ENCODE results near the gene TTC14.

Gene TTC14

GRCh38 chr3:180630371-180630770 lies 28.4 kb downstream of the TTC14 start:
- Histone ChIP-seq H3K4me1 (ENCODE audit: control insufficient read depth in 1 of 2, insufficient read depth in 2 of 2, low read length in 2 of 2) (no peaks in the 10 kb centered on the region), H3K36me3 (ENCODE audit: control insufficient read depth in 1 of 2, insufficient read depth in 2 of 2, low read length in 2 of 2) (peaks cover 0 to 5% of the 10 kb centered on the region in 2 experiments), H3K23ac (ENCODE audit: low read length) (no peak overlapping the region), H2BK120ac (ENCODE audit: insufficient read depth, low read length, poor library complexity) (no peak overlapping the region), H4K12ac (ENCODE audit: low read depth, low read length) (no peak overlapping the region), H3K9me3 (ENCODE audit: insufficient read depth, low read depth, low read length) (no peaks in the 10 kb centered on the region), H3K4me3 (ENCODE audit: low read depth, low read length) (no peak overlapping the region), H3K4ac (ENCODE audit: low read depth, low read length) (no peak overlapping the region), H2AK5ac (ENCODE audit: low read length) (no peak overlapping the region), H3K79me2 (ENCODE audit: control insufficient read depth, insufficient read depth, low read length, poor library complexity) (no peaks in the 10 kb centered on the region), H3K9ac (ENCODE audit: low read length) (no peak overlapping the region), H2AFZ (ENCODE audit: insufficient read depth, low read length, poor library complexity) (no peak overlapping the region), H3K27me3 (ENCODE audit: insufficient read depth, low read length) (no peaks in the 10 kb centered on the region), H2BK12ac (ENCODE audit: low read length) (no peak overlapping the region), H3K14ac (ENCODE audit: low read length) (no peak overlapping the region), H4K91ac (ENCODE audit: low read depth, low read length) (no peak overlapping the region), H3K79me1 (ENCODE audit: low read length) (no peaks in the 10 kb centered on the region), H4K8ac (ENCODE audit: low read depth, low read length) (no peak overlapping the region), H2BK5ac (ENCODE audit: low read depth, low read length, poor library complexity) (no peak overlapping the region), H3K27ac (ENCODE audit: low read depth, low read length) (no peak overlapping the region), H3K18ac (ENCODE audit: low read length) (no peak overlapping the region), H3K4me2 (ENCODE audit: low read length) (no peak overlapping the region)
- no peak for DNase-seq

GRCh38 chr3:180631317-180631716 lies 29.4 kb downstream of the TTC14 start:
- no peak overlapping the region for H2AK5ac ChIP-seq (ENCODE audit: low read length)
- no peak overlapping the region for H3K9ac ChIP-seq (ENCODE audit: low read length)
- H3K4ac ChIP-seq (ENCODE audit: low read depth, low read length), result no peak overlapping the region
- H4K91ac ChIP-seq (ENCODE audit: low read depth, low read length), result no peak overlapping the region
- no peak for DNase-seq
- no peak overlapping the region for H3K23ac ChIP-seq (ENCODE audit: low read length)
- H2BK5ac ChIP-seq (ENCODE audit: low read depth, low read length, poor library complexity), result no peak overlapping the region
- H3K4me1 ChIP-seq (ENCODE audit: control insufficient read depth in 1 of 2, insufficient read depth in 2 of 2, low read length in 2 of 2), result no peaks in the 10 kb centered on the region
- no peak overlapping the region for H2BK12ac ChIP-seq (ENCODE audit: low read length)
- H3K14ac ChIP-seq (ENCODE audit: low read length), result no peak overlapping the region
- no peak overlapping the region for H2BK120ac ChIP-seq (ENCODE audit: insufficient read depth, low read length, poor library complexity)
- no peaks in the 10 kb centered on the region for H3K79me2 ChIP-seq (ENCODE audit: control insufficient read depth, insufficient read depth, low read length, poor library complexity)
- H4K8ac ChIP-seq (ENCODE audit: low read depth, low read length), result no peak overlapping the region
- H3K36me3 ChIP-seq (ENCODE audit: control insufficient read depth in 1 of 2, insufficient read depth in 2 of 2, low read length in 2 of 2), result peaks cover 0 to 4% of the 10 kb centered on the region in 2 experiments
- H3K79me1 ChIP-seq (ENCODE audit: low read length), result no peaks in the 10 kb centered on the region
- no peak overlapping the region for H3K4me2 ChIP-seq (ENCODE audit: low read length)
- no peak overlapping the region for H3K27ac ChIP-seq (ENCODE audit: low read depth, low read length)
- H2AFZ ChIP-seq (ENCODE audit: insufficient read depth, low read length, poor library complexity), result no peak overlapping the region
- no peak overlapping the region for H3K4me3 ChIP-seq (ENCODE audit: low read depth, low read length)
- no peak overlapping the region for H3K18ac ChIP-seq (ENCODE audit: low read length)
- no peaks in the 10 kb centered on the region for H3K9me3 ChIP-seq (ENCODE audit: insufficient read depth, low read depth, low read length)
- no peak overlapping the region for H4K12ac ChIP-seq (ENCODE audit: low read depth, low read length)
- no peaks in the 10 kb centered on the region for H3K27me3 ChIP-seq (ENCODE audit: insufficient read depth, low read length)
- no CpG with 5 or more reads among the region's 3 CpGs for WGBS (ENCODE audit: extremely low coverage, insufficient coverage, insufficient read length)

GRCh38 chr3:180633722-180634121 lies 31.8 kb downstream of the TTC14 start:
- no peak for DNase-seq
- no peak overlapping the region for H3K23ac ChIP-seq (ENCODE audit: low read length)
- no peak overlapping the region for H3K18ac ChIP-seq (ENCODE audit: low read length)
- H3K79me1 ChIP-seq (ENCODE audit: low read length), result no peaks in the 10 kb centered on the region
- H3K14ac ChIP-seq (ENCODE audit: low read length), result no peak overlapping the region
- no peak overlapping the region for H4K12ac ChIP-seq (ENCODE audit: low read depth, low read length)
- H2BK120ac ChIP-seq (ENCODE audit: insufficient read depth, low read length, poor library complexity), result no peak overlapping the region
- no peak overlapping the region for H2AFZ ChIP-seq (ENCODE audit: insufficient read depth, low read length, poor library complexity)
- no CpG with 5 or more reads among the region's 2 CpGs for WGBS (ENCODE audit: extremely low coverage, insufficient coverage, insufficient read length)
- H3K27me3 ChIP-seq (ENCODE audit: insufficient read depth, low read length), result no peaks in the 10 kb centered on the region
- no peak overlapping the region for H4K8ac ChIP-seq (ENCODE audit: low read depth, low read length)
- no peaks in the 10 kb centered on the region for H3K36me3 ChIP-seq (ENCODE audit: control insufficient read depth in 1 of 2, insufficient read depth in 2 of 2, low read length in 2 of 2)
- H2BK5ac ChIP-seq (ENCODE audit: low read depth, low read length, poor library complexity), result no peak overlapping the region
- no peak overlapping the region for H3K9ac ChIP-seq (ENCODE audit: low read length)
- no peak overlapping the region for H3K4me2 ChIP-seq (ENCODE audit: low read length)
- no peak overlapping the region for H3K4ac ChIP-seq (ENCODE audit: low read depth, low read length)
- H2BK12ac ChIP-seq (ENCODE audit: low read length), result no peak overlapping the region
- H2AK5ac ChIP-seq (ENCODE audit: low read length), result no peak overlapping the region
- no peak overlapping the region for H4K91ac ChIP-seq (ENCODE audit: low read depth, low read length)
- H3K27ac ChIP-seq (ENCODE audit: low read depth, low read length), result no peak overlapping the region
- H3K9me3 ChIP-seq (ENCODE audit: insufficient read depth, low read depth, low read length), result no peaks in the 10 kb centered on the region
- H3K4me3 ChIP-seq (ENCODE audit: low read depth, low read length), result no peak overlapping the region
- H3K79me2 ChIP-seq (ENCODE audit: control insufficient read depth, insufficient read depth, low read length, poor library complexity), result no peaks in the 10 kb centered on the region
- H3K4me1 ChIP-seq (ENCODE audit: control insufficient read depth in 1 of 2, insufficient read depth in 2 of 2, low read length in 2 of 2), result no peaks in the 10 kb centered on the region

GRCh38 chr3:180640987-180641386 lies 39.0 kb downstream of the TTC14 start:
- Histone ChIP-seq H2AFZ (ENCODE audit: insufficient read depth, low read length, poor library complexity) (no peak overlapping the region), H2BK120ac (ENCODE audit: insufficient read depth, low read length, poor library complexity) (no peak overlapping the region), H4K12ac (ENCODE audit: low read depth, low read length) (no peak overlapping the region), H2BK12ac (ENCODE audit: low read length) (no peak overlapping the region), H3K4me1 (ENCODE audit: control insufficient read depth in 1 of 2, insufficient read depth in 2 of 2, low read length in 2 of 2) (no peaks in the 10 kb centered on the region), H3K79me2 (ENCODE audit: control insufficient read depth, insufficient read depth, low read length, poor library complexity) (no peaks in the 10 kb centered on the region), H3K79me1 (ENCODE audit: low read length) (no peaks in the 10 kb centered on the region), H3K23ac (ENCODE audit: low read length) (no peak overlapping the region), H3K14ac (ENCODE audit: low read length) (no peak overlapping the region), H3K27ac (ENCODE audit: low read depth, low read length) (no peak overlapping the region), H3K4me2 (ENCODE audit: low read length) (no peak overlapping the region), H2BK5ac (ENCODE audit: low read depth, low read length, poor library complexity) (no peak overlapping the region), H3K36me3 (ENCODE audit: control insufficient read depth in 1 of 2, insufficient read depth in 2 of 2, low read length in 2 of 2) (no peaks in the 10 kb centered on the region), H3K27me3 (ENCODE audit: insufficient read depth, low read length) (no peaks in the 10 kb centered on the region), H3K4ac (ENCODE audit: low read depth, low read length) (no peak overlapping the region), H3K9ac (ENCODE audit: low read length) (no peak overlapping the region), H4K8ac (ENCODE audit: low read depth, low read length) (no peak overlapping the region), H4K91ac (ENCODE audit: low read depth, low read length) (no peak overlapping the region), H3K4me3 (ENCODE audit: low read depth, low read length) (no peak overlapping the region), H3K18ac (ENCODE audit: low read length) (no peak overlapping the region), H2AK5ac (ENCODE audit: low read length) (no peak overlapping the region), H3K9me3 (ENCODE audit: insufficient read depth, low read depth, low read length) (no peaks in the 10 kb centered on the region)
- no peak for DNase-seq
